PFSK-1 (cell line): ENCODE measurements around the gene TRIM44.

Experiments
- FOXP2 ChIP-seq: optimal IDR thresholded peaks from 2 replicates; pipeline ENCODE3; 2011; ENCODE audit warnings: borderline replicate concordance, control low read depth, inconsistent platforms; ENCODE audit not compliant: insufficient read depth; ENCODE audit errors: extremely low read length, extremely low read depth
- POLR2AphosphoS5 ChIP-seq: IDR thresholded peaks from 2 replicates; pipeline ENCODE4 v1.6.1; 2012; ENCODE audit warnings: low read depth, mild to moderate bottlenecking, control low read depth, low read length, moderate library complexity
- REST ChIP-seq, 2 experiments: IDR thresholded peaks; 2 replicates each; pipeline versions ENCODE4 v1.6.1 to v1.8.0; 2011 to 2012; ENCODE audit warnings: low read depth in 2 of 2, low read length in 2 of 2, control low read depth in 1 of 2, inconsistent platforms in 1 of 2, mild to moderate bottlenecking in 1 of 2, moderate library complexity in 1 of 2; ENCODE audit not compliant: insufficient read depth in 1 of 2
- SIN3A ChIP-seq: IDR thresholded peaks from 2 replicates; pipeline ENCODE4 v1.6.1; 2012; ENCODE audit warnings: mild to moderate bottlenecking, low read length, moderate library complexity, borderline replicate concordance; ENCODE audit not compliant: insufficient read depth
- TAF1 ChIP-seq: IDR thresholded peaks from 2 replicates; pipeline ENCODE4 v1.6.1; 2012; ENCODE audit warnings: low read length, control low read depth, borderline replicate concordance; ENCODE audit not compliant: insufficient read depth

Gene TRIM44

GRCh38 chr11:35804451-35805040, 142.0 kb downstream of the TRIM44 start:
- TF ChIP-seq SIN3A, result no peak
- no peak for TF ChIP-seq TAF1
- no peak for TF ChIP-seq FOXP2
- TF ChIP-seq REST (IDR thresholded peaks at IDR 0.05; ENCODE audit: insufficient read depth in 1 of 2, low read depth in 2 of 2, low read length in 2 of 2), result no peak
- TF ChIP-seq POLR2AphosphoS5, result no peak

GRCh38 chr11:35809561-35809960, 147.0 kb downstream of the TRIM44 start:
- no peak for TF ChIP-seq REST (IDR thresholded peaks at IDR 0.05; ENCODE audit: insufficient read depth in 1 of 2, low read depth in 2 of 2, low read length in 2 of 2)
- no peak for TF ChIP-seq FOXP2
- no peak for TF ChIP-seq TAF1

GRCh38 chr11:35810045-35810645, 147.6 kb downstream of the TRIM44 start:
- TF ChIP-seq SIN3A (no peak), TAF1 (no peak), POLR2AphosphoS5 (no peak), FOXP2 (no peak), REST (IDR thresholded peaks at IDR 0.05; ENCODE audit: insufficient read depth in 1 of 2, low read depth in 2 of 2, low read length in 2 of 2) (no peak)

- TF ChIP-seq TAF1, result no peak
- no peak for TF ChIP-seq FOXP2
- TF ChIP-seq POLR2AphosphoS5, result no peak
- no peak for TF ChIP-seq REST (IDR thresholded peaks at IDR 0.05; ENCODE audit: insufficient read depth in 1 of 2, low read depth in 2 of 2, low read length in 2 of 2)
- TF ChIP-seq SIN3A, result no peak
Measured at GRCh38 chr11:35811783-35812182, 149.2 kb downstream of the TRIM44 start.
